NCI-H226 (cell line): ENCODE measurements around the gene TMEM109.
"Not testable (repeated sequence)": the region's sequence is repeated elsewhere in the genome, so short reads cannot be mapped to it uniquely, and the experiment has no call there.

ENCODE experiments used
- DNase-seq: peaks from one replicate; pipeline ENCODE4 v3.0.0-alpha.2; 2015

The TMEM109 gene

DNA sequence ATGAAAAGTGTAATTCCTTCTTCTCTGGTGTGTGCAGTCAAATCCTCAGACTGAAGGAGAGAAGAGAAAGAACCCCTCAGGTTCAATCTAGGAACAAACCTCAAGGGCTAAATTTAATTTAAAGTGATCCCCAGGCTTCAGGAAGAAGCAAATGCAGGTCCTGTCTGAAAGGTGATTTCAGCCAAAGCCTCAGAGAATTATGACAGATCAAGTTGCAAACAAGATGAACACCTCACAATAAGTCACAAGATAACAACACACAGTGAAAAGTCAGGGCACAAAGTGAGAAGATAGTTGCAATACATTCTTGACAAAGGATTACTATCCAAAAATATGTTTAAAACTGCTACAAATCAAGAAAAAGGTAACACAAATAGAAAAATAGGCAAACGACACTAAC, 34.9 kb upstream of the TMEM109 start:
- DNase-seq, result no peak

DNA sequence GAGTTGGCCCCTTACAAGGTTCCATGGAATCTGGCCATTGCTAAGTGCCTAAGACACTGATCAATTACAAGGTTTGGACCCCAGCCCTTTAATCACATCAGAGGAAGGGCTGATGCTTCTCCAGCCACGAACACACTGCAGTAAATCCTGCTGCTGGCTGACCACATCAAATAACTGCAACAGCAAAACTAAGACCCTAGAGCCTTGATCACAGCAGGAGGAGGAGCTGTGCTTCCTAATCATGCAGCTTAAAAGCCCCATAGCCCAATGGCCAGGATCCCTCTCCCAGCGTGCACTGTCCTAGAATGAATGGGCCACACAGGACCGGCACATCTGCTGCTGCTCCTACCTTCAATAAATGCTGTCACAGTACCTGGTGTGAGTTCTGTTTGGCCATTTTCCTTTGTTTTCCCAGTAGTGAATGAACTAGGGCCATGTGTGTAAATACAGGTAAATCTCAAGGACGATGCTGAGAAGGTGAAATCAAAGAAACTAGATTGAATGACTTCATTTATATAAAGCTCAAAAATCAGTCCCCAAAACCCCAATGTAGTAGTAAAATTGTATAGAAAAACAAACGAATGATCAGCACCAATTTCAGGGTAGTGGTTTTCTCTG, 33.9 kb upstream of the TMEM109 start:
- no peak for DNase-seq

DNA sequence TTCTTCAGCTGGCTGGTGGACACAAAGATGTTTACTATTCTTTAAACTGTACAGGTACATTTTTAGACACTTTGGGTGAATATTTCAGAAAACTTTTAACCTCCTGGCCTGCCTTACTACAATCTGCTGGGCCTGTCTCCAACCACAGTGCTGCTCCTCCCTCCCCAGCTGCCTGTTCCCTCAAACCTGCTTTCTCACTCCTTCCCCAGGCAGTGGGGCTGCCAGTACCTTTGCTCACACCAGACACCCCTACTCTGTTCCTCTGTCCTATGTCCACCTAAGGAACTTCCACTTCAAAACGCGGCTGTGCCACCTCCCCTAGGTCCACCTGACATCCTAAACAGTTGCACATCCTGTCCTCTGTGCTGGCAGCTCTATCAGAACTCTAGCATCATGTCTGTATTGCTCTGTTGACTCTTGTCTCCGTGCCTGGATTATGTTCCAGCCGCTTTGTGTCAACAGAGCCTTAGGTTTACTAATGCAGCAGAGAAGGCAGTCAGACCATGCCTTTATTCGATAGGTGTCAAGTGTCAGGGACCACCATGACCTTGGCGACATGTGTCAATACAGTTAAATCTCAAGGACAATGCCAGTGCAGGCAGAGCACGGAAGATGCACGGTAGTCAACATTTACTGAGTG, 33.2 kb upstream of the TMEM109 start:
- DNase-seq, result no peak

DNA sequence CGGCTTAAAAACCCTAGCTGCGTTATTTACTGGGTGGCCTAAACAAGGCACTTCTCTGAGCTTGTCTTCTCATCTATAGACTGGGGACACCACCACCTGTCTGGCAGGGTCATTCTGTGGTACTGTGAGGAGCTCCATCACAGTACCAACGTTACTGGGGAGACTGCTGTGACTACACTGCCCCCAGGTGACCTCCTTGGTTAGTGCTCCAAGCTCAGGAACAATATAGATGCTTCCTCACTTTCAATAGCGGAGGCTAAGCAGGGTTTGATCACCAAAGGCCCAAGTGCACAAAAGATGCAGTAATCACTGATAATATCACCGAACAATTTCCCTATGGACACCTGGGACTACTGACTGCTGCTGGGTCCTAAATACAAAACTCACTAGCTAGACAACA, 26.4 kb upstream of the TMEM109 start:
- no peak for DNase-seq

DNA sequence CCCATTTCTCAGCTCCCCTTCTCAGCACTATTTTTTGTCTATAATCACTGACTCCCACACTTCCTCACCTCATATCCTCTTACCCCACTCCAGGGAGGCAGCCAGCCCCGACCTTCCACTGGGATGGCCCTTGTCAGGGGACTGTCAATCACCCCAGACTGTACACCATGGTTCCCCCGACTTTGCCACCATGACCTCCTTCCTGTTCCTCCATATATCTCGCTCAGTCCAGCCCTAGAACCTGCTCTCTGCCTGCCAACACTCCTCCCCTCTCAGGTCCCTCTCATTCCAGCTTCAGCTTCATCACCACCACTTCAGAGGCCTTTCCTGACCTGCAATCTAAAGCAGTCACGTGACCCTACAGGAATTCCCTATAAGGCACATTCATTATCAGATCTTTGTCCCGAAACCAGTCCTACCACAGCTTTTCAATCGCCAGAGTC, 24.1 kb upstream of the TMEM109 start:
- DNase-seq, result no peak

DNA sequence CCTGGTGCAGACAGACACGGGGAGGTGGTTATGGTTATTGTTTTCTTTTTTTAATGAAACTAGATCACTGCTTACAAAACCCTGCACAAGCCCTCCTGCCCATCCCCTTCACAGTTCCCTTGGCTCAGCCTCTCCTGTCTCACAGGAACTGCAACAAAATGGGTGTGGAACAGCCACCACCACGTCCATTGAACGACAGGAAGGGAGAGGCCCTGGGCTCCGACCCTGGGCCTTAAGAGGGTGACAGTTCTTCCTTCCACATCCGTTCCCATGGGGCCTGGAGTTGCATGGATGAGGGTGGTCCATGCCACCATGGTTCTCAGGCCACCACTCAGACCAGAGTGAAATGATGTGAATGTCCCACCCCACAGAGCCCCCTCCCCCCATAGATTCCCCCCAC, 23.3 kb upstream of the TMEM109 start:
- no peak for DNase-seq

DNA sequence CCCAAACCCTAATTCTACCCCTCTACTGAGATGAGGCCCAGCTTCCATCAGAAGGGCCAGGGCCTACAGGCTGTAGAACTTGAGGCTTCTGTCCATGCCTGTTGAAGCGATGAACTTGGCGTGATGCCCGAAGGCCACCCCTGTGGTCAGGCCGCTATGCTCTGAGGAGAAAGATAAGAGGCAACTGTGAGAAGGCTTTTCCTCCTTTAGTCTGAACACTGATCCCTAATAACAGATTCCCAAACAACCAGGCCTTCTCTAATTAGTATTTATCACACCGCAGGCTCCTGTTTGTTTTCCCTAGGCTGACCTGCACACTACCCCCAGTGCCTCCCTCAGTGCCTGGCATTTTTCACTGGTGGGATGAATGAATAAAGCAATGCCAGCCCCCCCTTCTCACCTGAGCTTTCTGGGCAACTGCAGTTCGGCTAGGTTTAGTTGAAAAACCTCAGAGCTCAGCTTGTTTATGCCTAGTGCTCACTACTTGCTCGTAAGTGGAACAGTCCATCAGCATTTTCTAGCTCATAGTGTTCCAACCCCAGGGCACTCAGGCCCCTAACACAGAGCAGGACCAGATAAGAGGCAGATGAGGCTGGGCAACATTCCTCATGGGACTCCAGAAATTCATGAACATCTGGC, 22.7 kb upstream of the TMEM109 start:
- DNase-seq, result no peak

DNA sequence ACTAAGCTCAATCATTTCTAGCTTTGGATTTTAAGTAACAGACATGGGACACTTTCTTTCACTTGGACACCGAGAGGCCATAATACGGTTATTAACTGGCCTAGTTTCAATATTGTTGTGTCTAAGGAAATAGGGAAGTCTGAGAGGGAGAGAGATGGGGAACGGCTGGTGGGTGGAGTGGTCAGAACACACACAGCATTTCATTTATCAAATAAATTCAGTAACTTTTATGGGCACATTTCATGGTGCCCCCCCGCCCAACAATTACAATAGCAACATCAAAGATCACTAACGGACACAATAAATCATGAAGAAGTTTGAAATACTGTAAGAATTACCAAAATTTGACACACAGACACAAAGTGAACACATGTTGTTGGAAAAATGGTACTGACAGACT, 18.3 kb upstream of the TMEM109 start:
- DNase-seq, result no peak

DNA sequence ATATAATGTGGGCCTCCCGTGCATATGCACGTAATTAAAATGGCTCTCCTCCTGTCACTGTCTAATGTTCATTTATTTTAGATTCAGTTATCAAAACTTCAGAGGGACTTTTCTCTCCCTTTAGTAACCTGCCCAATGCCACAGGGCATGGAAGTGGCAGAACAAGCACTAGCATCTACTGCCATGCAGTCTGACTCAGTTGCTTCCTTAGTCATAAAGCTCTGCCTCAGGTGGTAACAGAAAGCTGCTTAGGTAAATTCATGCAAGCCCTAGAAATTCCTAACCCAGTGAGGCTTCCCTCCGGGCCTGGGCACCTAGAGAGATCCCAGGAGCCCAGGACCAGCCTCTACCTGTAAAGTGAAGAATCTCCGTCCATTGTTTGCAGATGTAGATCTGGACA, 16.5 kb upstream of the TMEM109 start:
- DNase-seq, result no peak

DNA sequence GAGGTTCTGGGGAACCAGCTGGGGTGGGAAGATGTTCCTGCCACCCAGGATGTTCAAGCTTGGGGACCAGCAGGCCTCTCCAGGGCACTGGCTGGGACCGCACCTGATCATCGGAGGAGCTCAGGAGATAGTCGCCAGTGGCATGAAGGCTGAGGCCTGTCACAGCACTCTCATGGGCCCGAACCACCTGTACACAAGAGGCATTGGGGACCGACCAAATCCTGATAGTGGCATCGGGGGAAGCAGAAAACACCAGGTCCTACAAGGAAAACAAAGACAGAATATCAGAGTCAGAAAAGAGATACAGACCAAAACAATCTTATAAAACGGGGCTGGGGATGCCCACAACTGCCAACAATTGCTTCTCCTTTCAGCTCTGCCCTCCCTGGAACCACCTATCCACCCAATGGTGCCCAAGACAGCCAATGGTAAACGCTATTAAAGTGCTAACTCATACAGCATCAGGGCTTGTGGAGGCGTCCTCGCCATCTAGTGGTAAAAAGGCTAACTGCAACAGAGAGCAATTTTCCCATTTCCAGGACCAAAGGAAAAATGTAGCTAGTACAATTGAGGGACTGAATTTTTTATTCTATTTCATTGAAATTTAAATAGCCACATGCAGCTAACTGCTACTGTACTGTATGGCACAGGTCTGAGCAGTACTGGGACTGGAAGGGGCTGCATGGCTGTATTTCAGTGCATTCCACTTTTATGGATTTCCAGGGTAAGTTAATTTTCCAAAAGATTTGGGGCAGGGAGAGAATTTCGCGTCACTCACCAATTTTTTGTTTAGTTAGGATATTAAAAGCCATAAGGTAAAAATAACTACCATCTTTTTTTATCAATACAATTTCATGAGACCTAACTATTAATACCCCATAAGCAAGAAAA, 14.7 kb upstream of the TMEM109 start:
- peak; percentile 35 for DNase-seq

DNA sequence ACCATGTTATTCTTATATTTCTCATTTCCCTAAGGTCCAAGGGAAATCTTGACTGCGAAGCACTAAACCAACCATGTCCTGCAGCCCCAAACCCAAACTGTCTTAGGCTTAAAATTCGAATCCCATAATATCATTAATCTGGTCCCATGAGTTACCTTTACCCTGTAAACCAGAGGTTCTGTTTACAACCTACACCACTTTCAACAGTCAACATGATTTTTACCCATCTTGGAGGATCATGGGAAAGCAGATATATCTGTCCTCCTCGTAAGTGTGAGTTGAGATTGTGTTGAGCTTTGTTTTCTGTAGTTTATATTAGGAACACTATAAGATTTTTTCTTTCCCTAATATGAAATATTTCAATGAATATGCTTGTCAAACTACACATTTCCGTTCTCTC, 14.0 kb upstream of the TMEM109 start:
- DNase-seq, result no peak

DNA sequence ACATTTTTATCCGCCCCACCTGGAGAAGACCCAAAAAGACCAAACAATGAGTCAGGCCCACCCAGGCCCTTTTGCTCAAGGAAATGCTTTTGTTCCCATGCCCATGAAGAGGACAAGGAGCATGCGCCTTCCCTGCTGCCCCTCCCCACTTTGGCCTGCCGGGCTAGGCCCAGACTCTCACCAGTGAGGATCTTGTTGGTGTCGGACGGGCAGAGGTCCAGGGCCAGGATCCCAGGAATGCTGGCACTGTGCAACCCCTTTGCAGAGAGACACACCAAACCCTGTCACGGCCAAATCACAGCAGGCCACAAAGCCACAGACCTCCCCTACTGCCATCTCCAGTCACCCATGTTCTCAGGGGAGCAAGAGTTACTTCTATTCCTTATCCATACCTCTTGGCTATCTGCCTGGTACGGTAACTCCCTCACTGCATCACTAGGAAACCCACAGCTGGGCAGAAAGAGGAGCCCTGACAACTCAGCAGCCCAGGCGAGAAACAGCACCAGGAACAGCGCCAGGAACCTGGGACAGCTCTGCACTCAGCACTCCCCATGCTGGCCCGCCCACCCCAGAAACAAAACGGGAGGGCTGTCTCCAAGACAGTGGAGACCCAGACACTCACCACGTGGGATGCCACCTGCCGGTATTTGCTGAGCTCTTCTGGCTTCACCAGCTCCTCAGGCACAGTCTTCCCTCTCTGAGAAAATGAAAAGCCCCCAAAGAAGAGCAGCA, 13.1 kb upstream of the TMEM109 start:
- no peak for DNase-seq

DNA sequence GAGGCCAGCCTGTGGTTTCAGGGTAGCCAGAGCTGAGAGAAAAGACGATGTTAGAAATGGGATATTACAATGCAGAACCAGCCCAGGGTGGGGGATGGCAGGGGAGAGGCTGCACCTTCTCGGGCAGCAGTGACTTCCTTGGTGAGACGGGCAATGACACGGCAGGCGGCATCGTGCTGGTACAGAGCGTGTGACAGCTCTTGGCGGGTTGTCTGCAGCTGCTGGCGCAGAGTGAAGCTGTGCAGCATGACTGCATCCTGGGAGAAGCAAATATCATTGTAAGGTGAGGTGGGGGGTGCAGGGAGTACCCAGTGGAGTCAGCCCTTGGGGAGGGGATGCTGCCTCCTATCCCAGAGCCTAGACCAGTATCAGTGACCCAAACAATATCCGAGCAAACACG, 11.3 kb upstream of the TMEM109 start:
- no peak for DNase-seq

DNA sequence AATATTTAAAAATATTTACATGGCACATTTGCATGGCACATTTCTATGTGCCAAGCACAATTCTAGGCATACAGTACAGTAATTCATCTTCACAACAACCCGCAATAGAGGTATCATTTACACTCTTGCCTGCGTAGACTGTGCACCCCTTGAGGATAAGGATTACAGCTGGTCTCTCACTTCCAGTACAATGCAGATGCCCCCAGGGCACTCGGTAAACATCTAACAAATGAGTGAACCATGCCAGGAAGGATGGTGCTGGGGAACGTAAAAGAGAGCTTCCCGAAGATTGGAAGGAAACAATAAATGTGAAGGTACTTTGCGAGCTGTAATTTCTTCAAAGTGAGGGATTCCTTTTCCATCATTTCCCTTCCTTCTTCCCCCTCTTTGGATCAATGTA, 8.9 kb upstream of the TMEM109 start:
- no peak for DNase-seq

DNA sequence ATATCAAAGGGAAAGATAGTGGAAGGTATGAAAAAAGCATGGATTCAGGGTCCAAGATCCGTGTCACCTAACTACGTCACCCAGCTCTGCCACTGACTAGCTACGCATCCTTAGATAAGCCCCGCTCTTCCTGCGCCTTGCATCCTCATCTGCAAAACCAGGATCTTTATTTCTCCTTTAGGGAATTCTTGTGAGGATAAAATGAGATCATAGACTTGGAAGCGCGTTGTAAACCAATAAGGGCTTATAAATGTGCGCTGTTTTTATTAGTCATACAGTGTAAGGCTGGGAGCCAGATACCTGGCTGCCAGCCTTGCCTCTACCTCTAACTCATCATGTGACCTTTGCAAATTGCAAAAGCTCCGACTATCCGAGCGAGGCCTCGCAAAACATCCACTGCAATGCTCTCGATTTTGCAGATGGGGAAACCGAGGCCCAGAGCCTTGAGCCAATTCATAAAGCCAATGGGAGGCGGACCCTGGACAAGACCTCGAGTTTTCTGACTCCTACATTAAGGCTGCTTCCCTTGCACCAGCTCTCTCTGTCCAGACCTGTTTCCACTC, 8.3 kb upstream of the TMEM109 start:
- DNase-seq, result peak; percentile 74

DNA sequence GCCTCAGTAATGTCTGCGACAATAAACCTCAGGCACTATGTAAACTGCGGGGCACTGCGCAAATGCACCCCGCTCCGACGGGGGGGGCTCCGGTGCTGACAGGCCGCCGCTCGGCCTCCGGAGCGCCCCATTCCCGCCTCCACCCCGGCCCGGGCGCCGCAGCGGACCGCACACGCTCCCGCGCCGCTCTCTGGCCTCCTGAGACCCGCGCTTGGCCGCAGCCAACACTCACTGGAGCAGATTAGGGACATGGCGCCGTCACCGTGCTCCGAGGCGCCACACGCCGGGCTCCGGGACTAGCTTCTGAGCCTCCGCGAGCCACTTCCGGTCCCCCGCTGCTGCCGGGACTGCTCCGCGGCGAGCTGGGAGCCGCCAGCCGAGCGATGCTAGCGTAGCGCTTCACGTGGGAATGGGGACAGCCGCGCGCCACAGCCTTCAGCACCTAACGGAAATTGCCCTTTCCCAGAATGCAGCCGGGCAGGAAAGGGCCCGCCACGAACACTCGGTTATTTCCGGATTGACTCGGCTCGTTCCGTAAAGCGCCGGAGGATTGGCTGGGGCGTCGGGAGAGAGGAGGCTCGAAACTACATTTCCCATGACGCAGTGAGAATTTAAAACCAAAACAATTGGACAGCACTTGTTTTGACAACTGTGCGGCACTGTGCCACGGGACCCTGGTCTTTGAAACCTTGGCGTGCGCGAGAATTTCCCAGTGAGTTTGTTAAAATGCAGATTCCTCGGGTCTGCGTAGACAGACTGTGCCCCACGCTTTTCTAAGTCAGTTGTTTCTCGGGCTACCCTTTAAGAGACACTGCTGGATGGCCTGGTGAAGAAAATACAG, 7.6 kb upstream of the TMEM109 start, which contains the start of gene PRPF19:
Gene PRPF19, minus strand, starts transcription at position 454 of the 841 bp plus-strand sequence. Its CDS starts 203 bp downstream, at position 251.
- peak; percentile 93 for DNase-seq

DNA sequence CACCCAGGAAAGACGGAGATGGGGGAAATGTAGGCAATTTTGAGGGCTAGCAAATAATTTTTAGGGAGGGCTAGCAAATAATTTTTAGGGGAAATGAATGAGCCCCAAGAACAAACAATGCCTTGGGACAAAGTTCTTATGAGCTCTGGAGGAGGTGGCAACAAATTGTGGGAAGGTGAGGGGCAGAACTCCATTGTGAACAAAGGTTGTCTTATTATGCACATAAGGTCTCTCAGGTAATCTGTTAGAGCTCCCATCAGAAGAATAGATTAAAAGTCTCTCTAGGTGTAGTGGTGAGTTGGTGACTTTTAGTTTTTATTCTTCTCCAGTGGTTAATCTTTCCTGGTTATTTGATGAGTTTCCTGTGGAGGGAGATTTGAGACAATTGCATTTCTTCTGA, 5.2 kb upstream of the TMEM109 start:
- DNase-seq, result no peak

DNA sequence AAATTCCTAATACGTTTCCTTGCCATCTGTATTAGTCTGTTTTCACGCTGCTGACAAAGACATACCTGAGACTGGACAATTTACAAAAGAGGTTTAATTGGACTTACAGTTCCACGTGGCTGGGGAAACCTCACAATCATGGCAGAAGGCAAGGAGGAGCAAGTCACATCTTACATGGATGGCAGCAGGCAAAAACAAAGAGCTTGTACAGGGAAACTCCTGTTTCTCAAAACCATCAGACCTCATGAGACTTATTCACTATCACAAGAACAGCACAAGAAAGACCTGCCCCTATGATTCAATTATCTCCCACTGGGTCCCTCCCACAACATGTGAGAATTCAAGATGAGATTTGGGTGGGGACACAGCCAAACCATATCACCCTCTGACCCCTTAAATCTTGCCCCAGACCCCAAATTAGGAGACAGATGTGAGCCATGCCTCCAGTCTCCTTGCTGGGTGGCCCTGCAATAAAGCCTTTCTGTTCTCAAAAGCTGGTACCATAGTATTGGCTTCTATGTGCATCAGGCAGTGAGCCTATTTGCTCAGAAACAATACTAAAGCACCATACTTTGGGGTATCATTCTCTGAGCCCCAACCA, 4.2 kb upstream of the TMEM109 start:
- not testable (repeated sequence) for DNase-seq

DNA sequence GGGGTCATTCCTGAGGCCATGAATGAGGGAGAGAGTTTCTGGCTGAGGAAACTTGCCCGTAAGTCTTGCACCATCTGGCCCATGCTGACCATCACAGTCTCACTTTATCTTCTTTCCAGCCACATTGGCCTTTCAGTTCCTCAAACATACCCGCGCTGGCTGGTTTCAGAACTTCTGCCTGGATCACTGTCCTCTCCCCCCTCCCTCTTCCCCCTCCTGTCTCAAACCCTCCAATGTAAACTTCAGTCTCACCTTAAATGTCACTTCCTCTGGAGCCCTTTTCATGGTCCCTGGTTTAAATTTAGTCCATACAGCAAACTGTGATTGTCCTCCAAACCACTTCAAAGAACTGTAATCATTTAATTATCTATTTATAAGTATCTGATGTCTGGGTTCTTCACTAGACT, 3.7 kb upstream of the TMEM109 start:
- DNase-seq, result no peak

DNA sequence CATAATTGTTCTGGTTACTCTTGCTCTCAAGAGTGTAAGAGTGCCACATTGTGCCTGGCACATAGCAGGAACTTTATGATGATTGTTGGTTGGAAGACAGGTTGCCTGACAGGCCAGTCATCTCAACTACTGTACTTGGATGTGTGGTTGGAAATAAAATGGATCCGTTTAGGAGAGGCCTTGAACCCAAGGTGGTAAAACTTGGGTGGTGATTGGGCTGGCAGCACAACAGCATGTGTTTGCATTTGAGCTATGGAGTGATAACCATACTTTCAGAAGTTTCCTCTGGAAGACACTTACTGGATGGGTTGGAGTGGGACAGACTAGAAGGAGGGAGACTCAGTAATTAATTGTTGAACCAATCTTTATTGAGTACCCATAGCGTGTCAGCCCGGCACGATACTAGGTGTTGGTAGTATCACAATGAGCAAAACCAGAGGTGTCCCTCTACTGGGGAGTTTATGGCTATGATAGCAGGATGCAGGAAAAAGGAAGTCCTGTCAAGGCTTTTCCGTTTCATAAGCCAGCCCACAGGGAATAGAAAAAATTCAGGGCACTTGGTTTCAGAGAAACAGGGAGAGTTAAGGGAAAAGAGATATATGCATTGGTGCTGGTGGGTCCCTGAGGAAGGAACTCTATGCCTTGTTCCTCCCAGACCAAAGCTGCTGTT, 3.1 kb upstream of the TMEM109 start:
- DNase-seq, result no peak
